DLD1 (cell line): ENCODE results near the gene FLRT2.

Experiments
- in situ Hi-C: cut with HindIII; loops from 2 replicates; pipeline ENCODE4 v1.10.0; 2017; ENCODE audit warnings: low sequenced_read_pairs

Gene FLRT2

GRCh38 chr14:85530626-85531025 lies 682 bp downstream of the FLRT2 start:
- in situ Hi-C loops, result no loop called here

DNA sequence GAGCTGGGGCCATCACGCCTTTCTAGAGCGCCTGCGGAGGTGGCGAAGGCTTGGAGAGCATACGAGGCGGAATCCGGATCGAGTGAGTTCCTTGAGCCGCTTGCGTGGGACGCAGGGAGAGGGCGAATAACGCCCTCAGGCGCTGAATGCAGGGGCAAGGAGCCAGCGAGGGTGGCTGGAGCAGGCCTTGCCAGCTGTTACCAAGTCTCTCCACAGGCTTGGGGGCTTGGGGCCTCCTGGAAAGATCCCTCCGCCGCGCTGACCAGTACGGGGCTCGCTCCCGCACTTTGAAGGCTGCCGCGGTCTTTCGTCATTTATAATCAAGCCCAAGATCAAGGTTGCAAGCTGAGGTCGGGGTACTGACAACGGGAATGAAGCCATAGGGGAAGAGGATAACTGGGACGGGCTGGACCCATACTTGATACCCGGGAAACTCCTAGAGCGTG lies 1.2 kb downstream of the FLRT2 start:
- in situ Hi-C loops, result no loop called here

- in situ Hi-C loops, result no loop called here
Measured at GRCh38 chr14:85531587-85532373, 1.8 kb downstream of the FLRT2 start.

GRCh38 chr14:85532374-85533022 lies 2.6 kb downstream of the FLRT2 start:
- in situ Hi-C loops, result no loop called here

GRCh38 chr14:85533023-85533860 lies 3.3 kb downstream of the FLRT2 start:
- in situ Hi-C loops, result no loop called here

GRCh38 chr14:85533861-85534291 lies 3.9 kb downstream of the FLRT2 start:
- in situ Hi-C loops, result no loop called here

- in situ Hi-C loops, result no loop called here
Measured at GRCh38 chr14:85534458-85535293, 4.7 kb downstream of the FLRT2 start.

- in situ Hi-C loops, result no loop called here
Measured at GRCh38 chr14:85535321-85535720, 5.4 kb downstream of the FLRT2 start.

GRCh38 chr14:85535991-85536832 lies 6.3 kb downstream of the FLRT2 start:
- in situ Hi-C loops, result no loop called here

- in situ Hi-C loops, result no loop called here
Measured at GRCh38 chr14:85536833-85537190, 6.9 kb downstream of the FLRT2 start.

DNA sequence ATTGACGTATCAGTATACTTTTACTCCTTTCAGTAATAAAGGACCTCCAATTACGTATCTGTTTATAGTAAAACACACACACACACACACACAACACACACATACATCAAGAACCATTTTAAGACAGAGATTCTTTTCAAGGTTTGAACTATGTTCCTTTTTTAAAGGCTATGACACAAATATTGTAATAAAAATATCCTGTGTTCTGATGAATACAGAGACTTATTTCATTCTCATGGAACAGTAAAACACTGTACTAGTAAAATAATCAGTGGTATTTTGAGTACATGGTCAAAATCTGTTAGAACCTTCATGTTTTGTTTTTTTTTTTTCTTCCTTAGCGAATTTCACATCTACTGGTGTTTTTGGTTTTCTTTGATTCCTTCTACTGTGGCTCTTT lies 7.6 kb downstream of the FLRT2 start:
- in situ Hi-C loops, result no loop called here

DNA sequence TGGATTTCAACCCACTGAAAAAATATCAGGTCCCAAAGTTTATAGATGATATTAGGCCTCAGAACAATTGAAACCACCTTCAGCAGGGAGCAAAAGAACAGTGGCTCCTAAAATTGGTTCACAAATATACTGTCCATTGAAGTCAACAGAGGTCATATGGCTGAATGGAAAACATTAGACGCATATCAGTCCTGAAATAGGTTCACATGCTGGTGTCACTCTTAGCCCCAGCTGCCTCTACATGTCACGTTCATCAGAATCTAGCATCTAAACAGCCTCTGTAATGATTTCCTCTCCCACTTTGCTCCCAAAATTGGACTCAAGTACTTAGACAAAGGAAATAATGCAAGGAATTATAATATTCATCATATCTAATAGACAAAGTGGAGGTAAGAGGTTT lies 8.7 kb downstream of the FLRT2 start:
- in situ Hi-C loops, result no loop called here

- in situ Hi-C loops, result no loop called here
Measured at GRCh38 chr14:85539510-85539909, 9.6 kb downstream of the FLRT2 start.

DNA sequence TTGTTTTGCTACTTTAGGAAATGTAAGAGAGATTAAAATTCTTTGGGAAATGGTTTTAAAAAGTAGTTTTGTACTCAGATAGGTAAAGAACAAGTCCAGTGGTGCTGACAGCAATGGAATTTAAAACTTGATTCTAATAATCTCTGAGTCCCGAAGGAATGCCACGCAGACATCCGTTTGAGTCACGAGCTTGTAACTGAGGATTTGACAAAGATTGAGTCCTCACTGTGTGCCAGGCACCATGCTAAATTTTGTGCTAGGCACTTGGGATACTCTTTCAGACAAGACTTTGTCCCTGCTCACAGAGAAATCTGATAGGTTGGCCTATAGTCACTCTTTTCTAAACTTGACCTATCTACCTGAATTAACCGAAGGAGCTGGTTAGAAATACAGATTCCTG lies 12.7 kb downstream of the FLRT2 start:
- in situ Hi-C loops, result no loop called here

DNA sequence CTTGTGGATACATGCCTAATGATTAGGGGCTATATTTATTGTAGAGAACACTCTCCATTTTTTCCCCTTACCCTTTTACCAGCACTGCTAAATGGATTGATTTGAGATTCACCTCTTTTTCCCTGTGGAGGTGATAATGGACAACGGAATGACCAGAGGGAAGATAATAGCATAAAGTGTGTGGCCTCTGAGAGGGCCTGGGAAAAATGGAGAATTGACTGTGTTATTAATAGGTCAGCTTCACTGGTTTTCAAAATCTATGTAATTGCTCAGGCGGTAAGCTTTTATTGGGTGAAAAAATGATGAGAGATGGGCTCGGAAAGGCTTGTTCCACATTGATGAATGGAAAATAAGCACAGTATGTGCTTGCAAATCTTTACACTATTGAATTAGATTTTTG lies 15.8 kb downstream of the FLRT2 start:
- in situ Hi-C loops, result no loop called here

- in situ Hi-C loops, result no loop called here
Measured at GRCh38 chr14:85546390-85546789, 16.4 kb downstream of the FLRT2 start.

GRCh38 chr14:85549697-85550096 lies 19.8 kb downstream of the FLRT2 start:
- in situ Hi-C loops, result no loop called here

- in situ Hi-C loops, result no loop called here
Measured at GRCh38 chr14:85554106-85554505, 24.2 kb downstream of the FLRT2 start.

- in situ Hi-C loops, result no loop called here
Measured at GRCh38 chr14:85556267-85556666, 26.3 kb downstream of the FLRT2 start.

GRCh38 chr14:85558505-85558904 lies 28.6 kb downstream of the FLRT2 start:
- in situ Hi-C loops, result no loop called here
